ENCODE measurements around the gene FBXO47.

- no peak for TF ChIP-seq POLR2A (IDR thresholded peaks at IDR 0.05; ENCODE audit: low read length)
- no peak for TF ChIP-seq GATA1 (IDR thresholded peaks at IDR 0.05; ENCODE audit: low read depth, low read length)
Measured at GRCh38 chr17:38922538-38923297, 44.5 kb downstream of the FBXO47 start.

Measured in erythroblast (primary cell).